Natural killer cell (primary cell): ENCODE measurements around the gene MCF2L. TPM values are rescaled to one million over a fixed set of nuclear protein-coding genes. Genes with fewer than 3 reads are reported as not detected.

Experiments
- ATAC-seq, 3 donors: fragments of 150-1000 bp in 2 of 3; fragments of 200-7000 bp in 1 of 3; cut with Tn5 transposase; 1 replicate in 1 of 3; 2 replicates in 2 of 3; pipeline ENCODE4 v1.10.0; 2021; ENCODE audit warnings: mild to moderate bottlenecking in 2 of 3, moderate library complexity in 2 of 3
- DNase-seq, 2 donors: peaks; one replicate each; pipeline versions ENCODE4 v3.0.0 to v3.0.0-alpha.2; 2013 to 2021; ENCODE audit warnings: mixed read lengths in 1 of 2
- H3K27ac ChIP-seq: one replicate; pipeline ENCODE4 v1.5.1; 2013; ENCODE audit warnings: mild to moderate bottlenecking, low read length
- H3K27me3 ChIP-seq: one replicate; pipeline ENCODE4 v1.6.1; 2013; ENCODE audit warnings: low read length; ENCODE audit not compliant: control insufficient read depth, insufficient read depth
- H3K36me3 ChIP-seq: one replicate; pipeline ENCODE4 v1.6.1; 2013; ENCODE audit warnings: low read length; ENCODE audit not compliant: control insufficient read depth, insufficient read depth
- H3K4me1 ChIP-seq: one replicate; pipeline ENCODE4 v1.6.1; 2013; ENCODE audit warnings: low read length; ENCODE audit not compliant: control insufficient read depth, insufficient read depth
- H3K4me3 ChIP-seq: one replicate; pipeline ENCODE4 v1.5.1; 2013; ENCODE audit warnings: low read length
- H3K9me3 ChIP-seq: one replicate; pipeline ENCODE4 v1.6.1; 2013; ENCODE audit warnings: low read length; ENCODE audit not compliant: control insufficient read depth, insufficient read depth
- H3K27ac Mint-ChIP-seq, 2 donors: one replicate each; pipeline ENCODE4 v1.8.0; 2022; ENCODE audit warnings: mild to moderate bottlenecking in 2 of 2, mixed read lengths in 2 of 2, moderate library complexity in 1 of 2
- H3K27me3 Mint-ChIP-seq, 2 donors: one replicate each; pipeline ENCODE4 v1.8.0; 2022; ENCODE audit warnings: low read depth in 2 of 2, mixed read lengths in 2 of 2
- H3K36me3 Mint-ChIP-seq: one replicate; pipeline ENCODE4 v1.8.0; 2022; ENCODE audit warnings: mixed read lengths
- H3K4me1 Mint-ChIP-seq, 2 donors: one replicate each; pipeline ENCODE4 v1.8.0; 2022; ENCODE audit warnings: mixed read lengths in 2 of 2
- H3K4me3 Mint-ChIP-seq: one replicate; pipeline ENCODE4 v1.8.0; 2022; ENCODE audit warnings: mild to moderate bottlenecking, moderate library complexity, mixed read lengths
- H3K9me3 Mint-ChIP-seq, 2 donors: one replicate each; pipeline ENCODE4 v1.8.0; 2022; ENCODE audit warnings: mixed read lengths in 2 of 2
- WGBS: methylation state at CpG from one replicate; pipeline ENCODE4 v1.1.7; 2013; ENCODE audit warnings: missing lambda C conversion rate; ENCODE audit not compliant: insufficient coverage; 5-methylcytosine and 5-hydroxymethylcytosine counted together
- intact Hi-C: fragments of 100-400 bp; cut with micrococcal nuclease; formaldehyde crosslinking; loops from one replicate; pipeline ENCODE4 v1.14.2; 2022
- total RNA-seq, 4 donors: library from RNA; stranded (reverse); fragments of 120-200 nt in 1 of 4; gene quantifications; one replicate each; pipeline versions ENCODE4 v1.2.3 to v1.2.4, GENCODE V29; 2013 to 2022
- TF ChIP-seq, protein P1 (sequence below): fragments of 200-600 bp; IDR thresholded peaks from one replicate; pipeline ENCODE4 v1.8.0; 2022; ENCODE audit warnings: antibody characterized with exemption

MCF2L gene
- total RNA-seq, 3 donors from 2014 or later (not counting 1 experiment from before 2014, with no cell fraction given) = 1.7 to 3.0 (median 3.0) TPM

DNA sequence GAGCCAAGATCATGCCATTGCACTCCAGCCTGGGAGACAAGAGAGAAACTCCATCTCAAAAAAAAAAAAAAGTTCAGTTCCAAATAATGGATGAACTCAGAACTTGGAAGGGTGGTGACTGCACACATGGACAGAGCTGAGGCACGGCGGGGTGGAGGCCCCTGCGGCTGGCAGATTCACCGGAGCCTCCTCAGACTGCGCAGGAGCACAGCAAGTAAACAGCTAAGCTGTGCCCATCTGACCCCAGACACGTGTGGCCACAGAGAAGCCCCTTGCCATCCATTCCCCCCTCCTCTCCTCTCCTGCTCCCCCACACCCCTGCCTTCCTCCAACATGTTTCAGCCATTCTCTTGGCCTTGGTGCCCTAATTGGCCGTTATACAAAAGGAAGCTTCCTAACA is 173.9 kb downstream of the MCF2L start:
- H3K4me3 Mint-ChIP-seq = no peak overlapping the region
- no peak for ATAC-seq
- Histone ChIP-seq H3K27me3 (no peaks in the 10 kb centered on the region), H3K9me3 (no peaks in the 10 kb centered on the region), H3K4me1 (no peaks in the 10 kb centered on the region), H3K4me3 (no peak overlapping the region), H3K27ac (no peak overlapping the region), H3K36me3 (no peaks in the 10 kb centered on the region)
- no peaks in the 10 kb centered on the region for H3K4me1 Mint-ChIP-seq
- H3K27me3 Mint-ChIP-seq = peaks cover 0 to 12% of the 10 kb centered on the region in 2 donors
- no peak for DNase-seq
- H3K36me3 Mint-ChIP-seq = no peaks in the 10 kb centered on the region
- TF ChIP-seq, protein P1, sequence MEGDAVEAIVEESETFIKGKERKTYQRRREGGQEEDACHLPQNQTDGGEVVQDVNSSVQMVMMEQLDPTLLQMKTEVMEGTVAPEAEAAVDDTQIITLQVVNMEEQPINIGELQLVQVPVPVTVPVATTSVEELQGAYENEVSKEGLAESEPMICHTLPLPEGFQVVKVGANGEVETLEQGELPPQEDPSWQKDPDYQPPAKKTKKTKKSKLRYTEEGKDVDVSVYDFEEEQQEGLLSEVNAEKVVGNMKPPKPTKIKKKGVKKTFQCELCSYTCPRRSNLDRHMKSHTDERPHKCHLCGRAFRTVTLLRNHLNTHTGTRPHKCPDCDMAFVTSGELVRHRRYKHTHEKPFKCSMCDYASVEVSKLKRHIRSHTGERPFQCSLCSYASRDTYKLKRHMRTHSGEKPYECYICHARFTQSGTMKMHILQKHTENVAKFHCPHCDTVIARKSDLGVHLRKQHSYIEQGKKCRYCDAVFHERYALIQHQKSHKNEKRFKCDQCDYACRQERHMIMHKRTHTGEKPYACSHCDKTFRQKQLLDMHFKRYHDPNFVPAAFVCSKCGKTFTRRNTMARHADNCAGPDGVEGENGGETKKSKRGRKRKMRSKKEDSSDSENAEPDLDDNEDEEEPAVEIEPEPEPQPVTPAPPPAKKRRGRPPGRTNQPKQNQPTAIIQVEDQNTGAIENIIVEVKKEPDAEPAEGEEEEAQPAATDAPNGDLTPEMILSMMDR = no peak
- intact Hi-C loops = no loop called here
- no peaks in the 10 kb centered on the region for H3K9me3 Mint-ChIP-seq
- H3K27ac Mint-ChIP-seq = no peak overlapping the region
- WGBS = 90% methylated on average over 7 of the region's 7 CpGs

DNA sequence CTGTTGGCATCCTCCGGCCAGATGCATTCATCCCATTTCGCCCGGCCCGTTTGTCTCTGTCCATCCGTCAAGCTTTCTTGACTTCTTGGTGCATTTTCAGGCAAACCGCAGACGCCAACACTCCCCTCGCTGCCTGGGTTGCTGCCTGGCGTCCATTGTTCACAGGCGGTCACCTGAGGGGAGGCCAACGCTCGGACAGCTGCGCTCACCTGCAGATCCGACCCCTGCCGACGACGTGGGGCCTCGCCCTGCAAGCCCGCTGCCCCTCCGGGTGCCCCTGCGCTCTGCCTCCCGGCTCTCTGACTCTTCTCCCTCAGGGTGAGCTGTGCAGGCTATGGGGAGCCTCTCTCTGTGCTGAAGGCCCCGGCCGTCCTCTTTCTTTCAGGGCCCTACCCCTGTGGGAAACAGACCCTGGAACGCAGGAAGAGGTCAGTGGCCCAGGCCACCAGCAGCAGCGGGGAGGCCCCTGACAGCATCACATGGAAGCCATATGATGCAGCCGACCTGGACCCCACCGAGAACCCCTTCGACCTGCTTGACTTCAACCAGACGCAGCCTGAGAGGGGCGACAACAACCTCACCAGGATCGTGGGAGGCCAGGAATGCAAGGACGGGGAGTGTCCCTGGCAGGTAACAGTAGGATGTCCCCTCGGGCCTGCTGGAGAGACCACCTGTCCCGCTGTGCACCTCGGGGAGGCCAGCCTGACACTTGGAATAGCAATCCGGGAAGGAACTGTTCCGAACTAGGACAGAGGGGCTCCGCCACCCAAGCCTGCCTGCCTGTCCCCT is 174.6 kb downstream of the MCF2L start:
- ATAC-seq (no peak), DNase-seq (no peak)
- TF ChIP-seq, protein P1 = no peak
- Histone ChIP-seq H3K9me3 (no peaks in the 10 kb centered on the region), H3K4me1 (no peaks in the 10 kb centered on the region), H3K27ac (no peak overlapping the region), H3K36me3 (no peaks in the 10 kb centered on the region), H3K4me3 (no peak overlapping the region), H3K27me3 (no peaks in the 10 kb centered on the region)
- intact Hi-C loops = no loop called here
- Mint-ChIP-seq H3K4me3 (no peak overlapping the region), H3K9me3 (no peaks in the 10 kb centered on the region), H3K27me3 (peaks cover 0 to 12% of the 10 kb centered on the region in 2 donors), H3K4me1 (no peaks in the 10 kb centered on the region), H3K36me3 (no peaks in the 10 kb centered on the region), H3K27ac (no peak overlapping the region)
- WGBS = 90% methylated on average over 39 of the region's 39 CpGs

DNA sequence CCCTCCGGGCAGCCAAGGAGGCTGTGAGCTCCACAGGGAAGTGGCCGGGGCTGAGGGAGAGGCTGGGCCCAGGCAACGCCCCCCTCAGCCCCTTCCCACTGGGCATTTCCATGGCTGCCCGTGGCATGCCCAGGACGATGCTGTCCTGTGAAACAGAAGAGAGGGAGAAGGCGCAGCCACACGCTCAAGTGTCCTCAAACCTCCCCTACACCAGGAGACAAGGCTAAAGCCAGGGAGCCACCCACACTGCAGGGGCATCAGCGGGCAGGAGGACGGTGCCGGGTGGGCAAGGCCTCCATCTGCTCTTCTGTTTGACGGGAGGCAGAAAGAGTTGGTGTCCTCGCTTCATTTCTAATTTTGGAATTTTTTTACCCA is 175.2 kb downstream of the MCF2L start:
- H3K36me3 ChIP-seq = no peaks in the 10 kb centered on the region
- DNase-seq = no peak
- no peaks in the 10 kb centered on the region for H3K9me3 ChIP-seq
- Mint-ChIP-seq H3K27me3 (peaks cover 0 to 12% of the 10 kb centered on the region in 2 donors), H3K9me3 (no peaks in the 10 kb centered on the region), H3K4me3 (no peak overlapping the region), H3K36me3 (no peaks in the 10 kb centered on the region), H3K27ac (no peak overlapping the region), H3K4me1 (no peaks in the 10 kb centered on the region)
- TF ChIP-seq, protein P1 = no peak
- no peak for ATAC-seq
- no peak overlapping the region for H3K4me3 ChIP-seq
- WGBS = 90% methylated on average over 9 of the region's 12 CpGs
- no peaks in the 10 kb centered on the region for H3K4me1 ChIP-seq
- H3K27ac ChIP-seq = no peak overlapping the region
- intact Hi-C loops = no loop called here
- H3K27me3 ChIP-seq = no peaks in the 10 kb centered on the region

DNA sequence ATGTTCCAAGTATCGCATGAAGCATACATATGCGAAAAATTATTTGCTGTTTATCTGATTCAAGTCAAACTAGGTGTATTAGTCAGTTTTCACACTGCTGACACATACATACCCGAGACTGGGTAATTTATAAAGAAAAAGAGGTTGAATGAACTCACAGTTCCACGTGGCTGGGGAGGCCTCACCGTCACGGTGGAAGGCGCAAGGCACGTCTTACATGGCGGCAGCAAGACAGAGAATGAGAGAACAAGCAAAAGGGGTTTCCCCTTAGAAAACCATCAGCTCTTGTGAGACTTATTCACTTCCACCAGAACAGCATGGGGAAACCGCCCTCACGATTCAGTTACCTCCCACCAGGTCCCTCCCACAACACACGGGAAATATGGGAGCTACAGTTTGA is 176.5 kb downstream of the MCF2L start:
- Mint-ChIP-seq H3K9me3 (no peaks in the 10 kb centered on the region), H3K27ac (no peak overlapping the region), H3K4me1 (no peaks in the 10 kb centered on the region), H3K4me3 (no peak overlapping the region), H3K27me3 (peaks cover 0 to 15% of the 10 kb centered on the region in 2 donors), H3K36me3 (no peaks in the 10 kb centered on the region)
- DNase-seq (no peak), ATAC-seq (no peak)
- H3K4me3 ChIP-seq = no peak overlapping the region
- no peak overlapping the region for H3K27ac ChIP-seq
- 80% methylated on average over 10 of the region's 12 CpGs for WGBS
- TF ChIP-seq, protein P1 = no peak
- no peaks in the 10 kb centered on the region for H3K4me1 ChIP-seq
- no peaks in the 10 kb centered on the region for H3K36me3 ChIP-seq
- H3K27me3 ChIP-seq = no peaks in the 10 kb centered on the region
- no peaks in the 10 kb centered on the region for H3K9me3 ChIP-seq
- intact Hi-C loops = no loop called here
